PC-9 (cell line): ENCODE data around the gene NBEA.
"Not testable (repeated sequence)": the region's sequence is repeated elsewhere in the genome, so short reads cannot be mapped to it uniquely, and the experiment has no call there.

Experiments
- EZH2 ChIP-seq: fragments of 200-600 bp; sonication (generic); IDR thresholded peaks from 2 replicates; pipeline ENCODE4 v1.8.0; 2017; ENCODE audit warnings: antibody characterized with exemption, low read depth
- TF ChIP-seq, protein P1 (sequence below): fragments of 200-600 bp; sonication (generic); conservative IDR thresholded peaks from 2 replicates; pipeline ENCODE4 v1.6.1; 2017; ENCODE audit warnings: mixed run types, antibody characterized with exemption, mild to moderate bottlenecking, moderate library complexity

DNA sequence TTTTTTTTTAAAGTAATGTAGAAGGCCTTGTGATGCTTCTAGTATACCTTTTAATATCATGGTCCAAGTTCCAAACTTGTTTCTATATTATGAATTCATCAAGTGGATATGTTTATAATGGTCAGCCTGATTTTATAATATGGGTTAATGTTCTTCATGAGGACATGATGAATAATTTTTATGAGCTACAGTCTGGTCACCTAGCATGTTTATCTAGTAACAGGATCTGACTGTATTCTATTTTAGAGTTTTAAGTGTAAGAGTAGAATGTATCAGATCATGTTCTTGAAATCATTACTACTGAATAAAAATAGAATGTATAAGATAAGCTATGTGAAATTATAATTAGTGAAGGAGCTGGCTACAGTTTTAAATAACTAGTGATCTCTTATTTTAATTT, 164.7 kb downstream of the NBEA start:
- TF ChIP-seq, protein P1, sequence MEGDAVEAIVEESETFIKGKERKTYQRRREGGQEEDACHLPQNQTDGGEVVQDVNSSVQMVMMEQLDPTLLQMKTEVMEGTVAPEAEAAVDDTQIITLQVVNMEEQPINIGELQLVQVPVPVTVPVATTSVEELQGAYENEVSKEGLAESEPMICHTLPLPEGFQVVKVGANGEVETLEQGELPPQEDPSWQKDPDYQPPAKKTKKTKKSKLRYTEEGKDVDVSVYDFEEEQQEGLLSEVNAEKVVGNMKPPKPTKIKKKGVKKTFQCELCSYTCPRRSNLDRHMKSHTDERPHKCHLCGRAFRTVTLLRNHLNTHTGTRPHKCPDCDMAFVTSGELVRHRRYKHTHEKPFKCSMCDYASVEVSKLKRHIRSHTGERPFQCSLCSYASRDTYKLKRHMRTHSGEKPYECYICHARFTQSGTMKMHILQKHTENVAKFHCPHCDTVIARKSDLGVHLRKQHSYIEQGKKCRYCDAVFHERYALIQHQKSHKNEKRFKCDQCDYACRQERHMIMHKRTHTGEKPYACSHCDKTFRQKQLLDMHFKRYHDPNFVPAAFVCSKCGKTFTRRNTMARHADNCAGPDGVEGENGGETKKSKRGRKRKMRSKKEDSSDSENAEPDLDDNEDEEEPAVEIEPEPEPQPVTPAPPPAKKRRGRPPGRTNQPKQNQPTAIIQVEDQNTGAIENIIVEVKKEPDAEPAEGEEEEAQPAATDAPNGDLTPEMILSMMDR: not testable (repeated sequence)
- TF ChIP-seq EZH2: not testable (repeated sequence)
